OCI-LY1 (cell line): Measurements from ENCODE around the gene NMT2.

Experiments
- H2AFZ ChIP-seq: fragments of 200-600 bp; sonication (generic), shearing (Covaris generic); 2 replicates; pipeline ENCODE4 v1.6.0; 2014; ENCODE audit warnings: antibody characterized with exemption, mild to moderate bottlenecking, low read length
- H3F3A ChIP-seq: fragments of 200-600 bp; sonication (generic), shearing (Covaris generic); 2 replicates; pipeline ENCODE4 v1.6.0; 2014; ENCODE audit warnings: mild to moderate bottlenecking, antibody characterized with exemption, low read length, moderate library complexity; ENCODE audit not compliant: insufficient read depth
- H3K27ac ChIP-seq: fragments of 200-600 bp; sonication (generic); 2 replicates; pipeline ENCODE4 v1.5.1; 2014; ENCODE audit warnings: low read length, mixed run types, mild to moderate bottlenecking, low read depth; ENCODE audit not compliant: poor library complexity, severe bottlenecking
- H3K27me3 ChIP-seq: fragments of 200-600 bp; sonication (generic); 2 replicates; pipeline ENCODE4 v1.6.0; 2014; ENCODE audit warnings: antibody characterized with exemption, mild to moderate bottlenecking, low read length, moderate library complexity; ENCODE audit not compliant: insufficient read depth
- H3K36me3 ChIP-seq: fragments of 200-600 bp; sonication (generic); 2 replicates; pipeline ENCODE4 v1.6.1; 2014; ENCODE audit warnings: mild to moderate bottlenecking, antibody characterized with exemption, low read length, moderate library complexity, mixed read lengths; ENCODE audit not compliant: insufficient read depth
- H3K4me1 ChIP-seq: fragments of 200-600 bp; sonication (generic); 2 replicates; pipeline ENCODE4 v1.5.1; 2014; ENCODE audit warnings: mild to moderate bottlenecking, low read length, moderate library complexity; ENCODE audit not compliant: insufficient read depth, severe bottlenecking
- H3K4me2 ChIP-seq: fragments of 200-600 bp; sonication (generic), shearing (Covaris generic); 2 replicates; pipeline ENCODE4 v1.6.1; 2014; ENCODE audit warnings: low read length
- H3K4me3 ChIP-seq: fragments of 200-600 bp; sonication (generic); 2 replicates; pipeline ENCODE4 v1.5.1; 2014; ENCODE audit warnings: low read length, low read depth, mild to moderate bottlenecking, mixed read lengths; ENCODE audit not compliant: poor library complexity, severe bottlenecking
- H3K79me2 ChIP-seq: fragments of 200-600 bp; shearing (Covaris generic); 2 replicates; pipeline ENCODE4 v1.6.1; 2016; ENCODE audit warnings: mixed run types, low read length, mixed read lengths; ENCODE audit not compliant: insufficient read depth
- H3K9ac ChIP-seq: fragments of 200-600 bp; sonication (generic), shearing (Covaris generic); 2 replicates; pipeline ENCODE4 v1.6.1; 2014; ENCODE audit warnings: mild to moderate bottlenecking, low read length, mixed read lengths
- H3K9me2 ChIP-seq: fragments of 200-600 bp; sonication (generic), shearing (Covaris generic); 2 replicates; pipeline ENCODE4 v1.6.1; 2014; ENCODE audit warnings: low read depth, mild to moderate bottlenecking, low read length, mixed read lengths
- H3K9me3 ChIP-seq: fragments of 200-600 bp; shearing (Covaris generic); 2 replicates; pipeline ENCODE4 v1.6.1; 2014; ENCODE audit warnings: low read length, mixed read lengths
- H4K20me1 ChIP-seq: fragments of 200-600 bp; sonication (generic), shearing (Covaris generic); 2 replicates; pipeline ENCODE4 v1.6.0; 2016; ENCODE audit warnings: mild to moderate bottlenecking, low read length; ENCODE audit not compliant: insufficient read depth
- CTCF ChIP-seq: fragments of 200-600 bp; sonication (generic), shearing (Covaris generic); IDR thresholded peaks from 2 replicates; pipeline ENCODE4 v1.5.1; 2017; ENCODE audit warnings: mild to moderate bottlenecking, antibody characterized with exemption, low read length, moderate library complexity, mixed read lengths
- EZH2 ChIP-seq: fragments of 200-600 bp; sonication (generic), shearing (Covaris generic); IDR thresholded peaks from 2 replicates; pipeline ENCODE4 v1.8.0; 2017; ENCODE audit warnings: borderline replicate concordance, mixed run types, mild to moderate bottlenecking, antibody characterized with exemption, low read length, moderate library complexity, mixed read lengths

NMT2 gene

DNA sequence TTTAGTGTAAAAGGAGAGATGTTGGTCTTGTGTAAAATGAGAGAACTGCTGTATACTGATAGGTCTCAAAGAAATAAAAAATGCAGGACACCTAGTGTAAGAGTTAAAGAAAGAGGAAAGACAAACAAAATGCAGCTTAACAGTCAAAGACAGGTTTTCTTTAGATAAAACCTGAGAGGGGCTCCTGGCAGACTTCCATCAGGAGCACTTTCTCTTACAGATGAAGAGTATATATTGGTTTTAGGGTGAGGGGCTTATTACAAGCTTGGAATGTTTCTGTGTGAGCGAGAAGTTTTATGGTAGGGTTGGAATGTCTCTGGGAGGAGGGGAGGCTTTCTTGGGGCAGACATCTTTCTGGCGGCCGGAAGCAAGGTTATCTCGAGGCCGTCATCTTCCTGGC is 96.1 kb downstream of the NMT2 start:
- no peaks in the 10 kb centered on the region for H3K36me3 ChIP-seq
- H3K79me2 ChIP-seq = no peaks in the 10 kb centered on the region
- H3K4me1 ChIP-seq = no peaks in the 10 kb centered on the region
- no peaks in the 10 kb centered on the region for H3K9me3 ChIP-seq
- no peak overlapping the region for H3K4me2 ChIP-seq
- no peaks in the 10 kb centered on the region for H3F3A ChIP-seq
- H3K27ac ChIP-seq = no peak overlapping the region
- H4K20me1 ChIP-seq = no peaks in the 10 kb centered on the region
- H3K4me3 ChIP-seq = no peak overlapping the region
- H3K9me2 ChIP-seq = no peaks in the 10 kb centered on the region
- H2AFZ ChIP-seq = no peak overlapping the region
- H3K27me3 ChIP-seq = no peaks in the 10 kb centered on the region
- no peak for TF ChIP-seq EZH2
- TF ChIP-seq CTCF = no peak
- no peak overlapping the region for H3K9ac ChIP-seq

GRCh38 chr10:15069230-15069629 is 99.3 kb downstream of the NMT2 start:
- Histone ChIP-seq H3K27me3 (no peaks in the 10 kb centered on the region), H3K4me2 (no peak overlapping the region)

DNA sequence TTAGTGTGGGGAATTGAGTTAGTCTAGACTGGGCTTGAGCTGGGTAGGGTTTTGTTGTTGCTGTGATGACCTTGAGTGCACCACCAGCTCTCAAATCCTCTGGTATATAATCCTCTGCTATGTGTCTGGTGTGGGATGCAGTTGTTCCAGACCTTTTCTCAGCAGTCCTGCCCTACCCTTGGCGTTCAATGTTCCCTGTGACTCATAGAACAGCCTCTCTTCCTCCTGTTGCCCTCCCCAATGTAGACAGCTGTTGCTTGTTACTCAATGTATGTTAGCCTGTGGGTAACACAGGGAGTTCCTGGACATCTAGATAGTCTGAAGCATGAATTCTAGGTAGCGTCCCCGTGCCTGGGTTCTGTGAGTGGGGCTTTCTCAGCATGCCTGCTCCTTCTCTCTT is 99.7 kb downstream of the NMT2 start:
- no peaks in the 10 kb centered on the region for H3K27me3 ChIP-seq
- H3F3A ChIP-seq = no peaks in the 10 kb centered on the region
- H3K9me3 ChIP-seq = 0 out of 2 replicates have a peak, but pooled peaks cover 4% of the 10 kb centered on the region
- H3K79me2 ChIP-seq = no peaks in the 10 kb centered on the region
- no peak overlapping the region for H2AFZ ChIP-seq
- H4K20me1 ChIP-seq = no peaks in the 10 kb centered on the region
- no peak overlapping the region for H3K4me3 ChIP-seq
- no peaks in the 10 kb centered on the region for H3K36me3 ChIP-seq
- H3K9ac ChIP-seq = no peak overlapping the region
- no peak overlapping the region for H3K4me2 ChIP-seq
- H3K27ac ChIP-seq = no peak overlapping the region
- H3K9me2 ChIP-seq = no peaks in the 10 kb centered on the region
- no peaks in the 10 kb centered on the region for H3K4me1 ChIP-seq
- TF ChIP-seq CTCF = no peak
- TF ChIP-seq EZH2 = no peak

More at GRCh38 chr10:15069230-15069629, 99.3 kb downstream of the NMT2 start:
- H4K20me1 ChIP-seq = no peaks in the 10 kb centered on the region
- 0 out of 2 replicates have a peak, but pooled peaks cover 4% of the 10 kb centered on the region for H3K9me3 ChIP-seq
- no peaks in the 10 kb centered on the region for H3K36me3 ChIP-seq
- no peak overlapping the region for H2AFZ ChIP-seq
- H3K27ac ChIP-seq = no peak overlapping the region
- no peak overlapping the region for H3K9ac ChIP-seq
- H3K9me2 ChIP-seq = no peaks in the 10 kb centered on the region
- H3K4me3 ChIP-seq = no peak overlapping the region
- no peaks in the 10 kb centered on the region for H3F3A ChIP-seq
- TF ChIP-seq EZH2 (no peak), CTCF (no peak)
- H3K79me2 ChIP-seq = no peaks in the 10 kb centered on the region
- H3K4me1 ChIP-seq = no peaks in the 10 kb centered on the region
